Measurements from ENCODE around the gene BMP6. TPM values are rescaled to one million over a fixed set of nuclear protein-coding genes. Genes with fewer than 3 reads are reported as not detected.

BMP6 gene
- total RNA-seq, 2 donors from 2014 or later, result 0.62 to 2.1 TPM

DNA sequence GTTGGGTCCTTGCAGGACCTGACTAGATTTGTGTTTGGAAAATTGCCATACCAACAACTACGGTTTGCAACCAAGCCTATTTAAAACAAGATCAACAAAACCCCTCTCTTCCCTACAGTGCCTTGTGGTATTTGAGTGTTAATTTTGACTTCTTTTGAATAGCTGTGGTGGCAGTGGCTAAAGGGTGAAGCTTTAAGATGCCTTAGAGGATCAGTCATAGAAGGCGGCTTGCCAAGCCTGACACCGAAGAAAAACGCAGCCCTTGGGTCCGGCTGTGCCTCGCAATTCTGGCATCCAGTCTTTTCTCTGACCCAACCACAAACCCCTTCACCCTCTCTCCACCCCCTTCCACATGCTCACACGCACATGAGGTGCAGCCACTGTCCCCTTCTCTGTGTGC is 32.6 kb downstream of the BMP6 start:
- H3K4me3 ChIP-seq, result no peak overlapping the region

DNA sequence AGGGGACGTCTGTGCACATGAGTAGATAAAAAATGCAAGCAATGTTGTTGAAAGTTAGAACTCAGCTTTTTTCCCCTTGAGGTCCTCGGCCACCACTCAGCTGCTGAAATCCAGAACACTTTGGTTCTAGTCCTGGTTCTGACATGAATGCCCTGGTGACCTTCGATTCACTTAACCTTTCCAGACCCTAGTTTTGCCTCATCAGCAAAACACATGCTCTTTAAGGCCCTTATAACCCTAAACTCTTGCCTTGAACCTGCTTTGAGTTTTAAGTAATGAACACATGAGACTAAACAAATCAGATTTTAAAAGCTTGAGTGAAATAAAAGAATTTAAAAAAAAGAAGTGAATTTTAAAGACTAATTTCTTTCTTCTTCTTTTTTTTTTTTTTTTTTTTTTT is 33.4 kb downstream of the BMP6 start:
- no peak overlapping the region for H3K4me3 ChIP-seq
- H3K4me1 ChIP-seq, result no peaks in the 10 kb centered on the region
- no peaks in the 10 kb centered on the region for H3K9me3 ChIP-seq
- no peaks in the 10 kb centered on the region for H3K36me3 ChIP-seq
- intact Hi-C loops (cut with DNase I), result no loop called here
- no peak overlapping the region for H3K9ac ChIP-seq (ENCODE audit: low read depth in 2 of 2, low read length in 2 of 2)
- DNase-seq, result no peak
- no peaks in the 10 kb centered on the region for H3K27me3 ChIP-seq
- H3K27ac ChIP-seq, result no peak overlapping the region
- TF ChIP-seq, protein P1, sequence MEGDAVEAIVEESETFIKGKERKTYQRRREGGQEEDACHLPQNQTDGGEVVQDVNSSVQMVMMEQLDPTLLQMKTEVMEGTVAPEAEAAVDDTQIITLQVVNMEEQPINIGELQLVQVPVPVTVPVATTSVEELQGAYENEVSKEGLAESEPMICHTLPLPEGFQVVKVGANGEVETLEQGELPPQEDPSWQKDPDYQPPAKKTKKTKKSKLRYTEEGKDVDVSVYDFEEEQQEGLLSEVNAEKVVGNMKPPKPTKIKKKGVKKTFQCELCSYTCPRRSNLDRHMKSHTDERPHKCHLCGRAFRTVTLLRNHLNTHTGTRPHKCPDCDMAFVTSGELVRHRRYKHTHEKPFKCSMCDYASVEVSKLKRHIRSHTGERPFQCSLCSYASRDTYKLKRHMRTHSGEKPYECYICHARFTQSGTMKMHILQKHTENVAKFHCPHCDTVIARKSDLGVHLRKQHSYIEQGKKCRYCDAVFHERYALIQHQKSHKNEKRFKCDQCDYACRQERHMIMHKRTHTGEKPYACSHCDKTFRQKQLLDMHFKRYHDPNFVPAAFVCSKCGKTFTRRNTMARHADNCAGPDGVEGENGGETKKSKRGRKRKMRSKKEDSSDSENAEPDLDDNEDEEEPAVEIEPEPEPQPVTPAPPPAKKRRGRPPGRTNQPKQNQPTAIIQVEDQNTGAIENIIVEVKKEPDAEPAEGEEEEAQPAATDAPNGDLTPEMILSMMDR (IDR thresholded peaks at IDR 0.05), result no peak

More for the DNA sequence above, 32.6 kb downstream of the BMP6 start:
- H3K9me3 ChIP-seq, result no peaks in the 10 kb centered on the region
- intact Hi-C loops (cut with DNase I), result no loop called here
- no peaks in the 10 kb centered on the region for H3K27me3 ChIP-seq
- no peak overlapping the region for H3K27ac ChIP-seq
- H3K9ac ChIP-seq (ENCODE audit: low read depth in 2 of 2, low read length in 2 of 2), result no peak overlapping the region
- no peaks in the 10 kb centered on the region for H3K4me1 ChIP-seq
- no peak for DNase-seq
- no peaks in the 10 kb centered on the region for H3K36me3 ChIP-seq
- TF ChIP-seq, protein P1 (IDR thresholded peaks at IDR 0.05), result no peak

DNA sequence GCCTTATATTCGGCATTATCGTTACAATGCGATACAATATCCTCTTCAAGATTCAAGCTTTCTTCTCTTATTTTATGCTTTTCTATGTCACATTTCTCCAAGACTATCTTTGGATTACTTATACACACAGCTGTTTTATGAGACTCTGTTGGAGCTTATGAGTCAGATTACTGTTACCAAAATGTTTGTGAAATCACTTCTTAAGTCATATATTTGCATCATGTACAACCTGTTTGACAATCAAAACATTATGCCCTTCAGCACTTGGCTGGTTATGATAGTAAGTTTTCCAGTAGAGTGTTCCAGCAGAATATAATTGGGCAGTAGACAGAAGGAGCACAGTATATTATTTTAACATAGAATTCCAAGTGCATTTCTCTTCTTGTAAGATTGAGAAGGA is 35.2 kb downstream of the BMP6 start:
- H3K4me1 ChIP-seq, result no peaks in the 10 kb centered on the region
- TF ChIP-seq, protein P1 (IDR thresholded peaks at IDR 0.05), result no peak
- H3K9ac ChIP-seq (ENCODE audit: low read depth in 2 of 2, low read length in 2 of 2), result no peak overlapping the region
- no peaks in the 10 kb centered on the region for H3K27me3 ChIP-seq
- intact Hi-C loops (cut with DNase I), result no loop called here
- no peak overlapping the region for H3K4me3 ChIP-seq
- H3K27ac ChIP-seq, result no peak overlapping the region
- H3K36me3 ChIP-seq, result no peaks in the 10 kb centered on the region
- no peak for DNase-seq
- no peaks in the 10 kb centered on the region for H3K9me3 ChIP-seq

DNA sequence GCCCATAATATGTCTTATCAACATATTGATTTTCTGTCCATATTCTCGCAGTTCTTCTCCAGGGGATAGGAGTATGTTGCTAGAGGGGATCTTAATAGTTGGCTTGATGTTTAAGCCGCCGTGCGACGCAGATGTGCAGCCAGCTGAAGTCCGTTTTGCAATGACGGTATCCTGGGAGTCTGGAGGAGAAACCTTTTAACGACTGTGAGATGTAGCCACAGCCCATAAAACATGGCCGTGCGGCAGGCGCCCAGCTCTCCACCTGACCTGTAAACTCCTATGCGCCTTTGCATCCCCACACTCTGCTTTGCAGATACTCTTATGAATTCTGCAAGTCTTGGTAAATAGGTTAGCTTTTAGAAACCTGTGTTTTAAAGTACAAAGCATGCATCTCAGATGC is 36.9 kb downstream of the BMP6 start:
- TF ChIP-seq, protein P1 (IDR thresholded peaks at IDR 0.05), result no peak
- intact Hi-C loops (cut with DNase I), result no loop called here
- DNase-seq, result no peak

DNA sequence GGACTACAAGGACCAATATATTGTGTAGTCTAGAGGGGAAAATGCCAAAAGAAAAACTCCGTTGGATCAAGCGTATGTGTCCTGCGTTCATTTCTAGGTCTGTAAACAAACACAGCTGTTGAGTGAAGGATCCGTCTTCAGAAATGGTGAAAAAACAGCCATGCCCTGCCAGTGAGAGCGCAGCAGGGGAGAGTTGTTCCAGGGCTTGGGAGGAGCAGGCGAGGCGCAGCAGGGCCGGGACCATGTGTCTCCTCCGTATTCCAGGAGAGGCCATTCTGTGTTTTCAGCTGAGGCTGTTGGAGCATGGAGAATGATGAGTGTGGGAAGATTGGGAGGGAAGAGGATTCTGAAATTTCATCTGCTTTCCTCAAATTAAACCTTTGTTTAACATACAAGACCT is 38.0 kb downstream of the BMP6 start:
- H3K9ac ChIP-seq (ENCODE audit: low read depth in 2 of 2, low read length in 2 of 2), result no peak overlapping the region
- intact Hi-C loops (cut with DNase I), result no loop called here
- TF ChIP-seq, protein P1 (IDR thresholded peaks at IDR 0.05), result no peak

More for the DNA sequence above, 36.9 kb downstream of the BMP6 start:
- H3K4me3 ChIP-seq, result no peak overlapping the region
- H3K27me3 ChIP-seq, result no peaks in the 10 kb centered on the region
- H3K36me3 ChIP-seq, result no peaks in the 10 kb centered on the region
- H3K27ac ChIP-seq, result no peak overlapping the region
- no peaks in the 10 kb centered on the region for H3K9me3 ChIP-seq
- H3K9ac ChIP-seq (ENCODE audit: low read depth in 2 of 2, low read length in 2 of 2), result no peak overlapping the region
- no peaks in the 10 kb centered on the region for H3K4me1 ChIP-seq

More for the DNA sequence above, 38.0 kb downstream of the BMP6 start:
- no peak for DNase-seq
- H3K27me3 ChIP-seq, result no peaks in the 10 kb centered on the region
- no peaks in the 10 kb centered on the region for H3K9me3 ChIP-seq
- no peak overlapping the region for H3K4me3 ChIP-seq
- no peak overlapping the region for H3K27ac ChIP-seq
- no peaks in the 10 kb centered on the region for H3K36me3 ChIP-seq
- H3K4me1 ChIP-seq, result no peaks in the 10 kb centered on the region
